GM21723 (cell line): ENCODE data around the gene FUT7.

ENCODE experiments used
- ATAC-seq: cut with Tn5 transposase; IDR thresholded peaks from one replicate; pipeline ENCODE4 v1.9.1; 2021; ENCODE audit warnings: mild to moderate bottlenecking, moderate library complexity; ENCODE audit not compliant: unreplicated experiment

Gene FUT7

DNA sequence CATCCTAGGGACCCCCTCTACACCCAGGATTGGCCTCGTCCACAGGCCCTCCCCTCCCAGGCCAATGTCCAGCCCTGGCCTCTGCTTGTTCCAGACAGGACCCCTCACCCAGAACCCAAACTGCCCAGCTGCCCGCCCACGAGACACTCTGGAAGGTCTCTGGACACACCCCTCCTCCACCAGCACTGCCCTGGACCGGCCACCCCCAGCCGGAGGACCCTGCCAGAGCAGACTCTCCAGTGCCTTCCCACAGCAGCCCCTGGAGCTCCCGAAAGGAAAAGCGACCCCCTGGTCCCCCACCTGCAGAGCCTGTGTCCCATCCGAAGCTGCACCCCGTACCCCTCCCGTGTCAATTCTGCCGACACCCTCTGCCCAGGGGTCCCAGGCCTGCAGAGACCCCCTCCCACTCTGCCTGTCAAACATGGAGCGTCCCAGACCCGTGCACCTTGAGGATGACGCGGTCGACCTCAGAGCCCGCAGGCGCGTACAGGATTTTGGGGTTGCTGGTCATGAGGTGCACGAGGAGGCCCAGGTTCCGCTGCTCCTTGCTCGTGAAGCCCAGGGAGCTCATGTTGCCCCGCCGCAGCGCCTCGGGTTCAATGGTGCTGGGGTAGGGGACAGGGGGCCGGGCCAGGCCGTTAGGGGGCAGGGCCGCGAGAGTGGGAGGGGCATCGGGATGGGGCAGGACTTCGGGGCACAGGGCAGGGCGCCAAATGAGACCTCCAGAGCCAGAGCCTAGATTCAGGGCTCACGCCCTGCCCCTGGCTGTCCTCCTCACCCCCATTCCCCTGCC lies 11.8 kb downstream of the FUT7 start:
- ATAC-seq: no peak

DNA sequence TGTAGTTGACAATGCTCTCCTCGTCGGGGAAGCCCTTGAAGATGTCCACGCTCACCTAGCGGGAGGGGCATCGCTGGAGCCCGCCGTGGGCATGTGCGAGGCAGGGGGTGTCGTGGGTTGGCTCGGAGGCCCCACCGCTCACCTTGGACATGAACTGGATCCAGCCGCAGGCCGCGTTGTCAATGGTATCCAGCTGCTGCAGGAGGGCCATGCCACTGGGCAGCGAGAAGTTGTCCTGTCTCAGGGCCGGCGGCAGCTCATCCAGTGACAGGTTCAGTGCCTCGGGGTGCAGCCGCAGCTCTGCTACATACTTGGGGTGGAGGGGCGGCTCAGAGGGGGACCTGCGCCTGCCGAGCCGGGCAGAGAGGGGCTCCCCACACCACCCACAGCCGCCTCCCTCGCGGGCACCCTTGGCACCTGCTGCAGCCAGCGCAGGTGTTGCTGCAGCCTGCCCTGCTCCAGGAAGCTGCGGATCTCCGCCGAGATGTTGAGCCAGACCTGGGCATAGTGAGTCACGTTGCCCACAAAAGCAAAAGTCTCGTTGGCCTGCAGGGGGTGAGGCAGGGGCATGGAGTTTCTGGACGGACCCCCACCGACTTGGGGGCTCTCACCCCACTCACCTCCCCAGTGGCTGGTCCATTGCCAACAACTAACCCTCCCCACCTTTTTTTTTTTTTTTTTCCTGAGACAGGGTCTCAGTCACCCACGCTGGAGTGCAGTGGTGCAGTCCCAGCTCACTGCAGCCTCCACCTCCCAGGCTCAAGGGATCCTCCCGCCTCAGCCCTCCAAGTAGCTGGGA lies 12.9 kb downstream of the FUT7 start:
- ATAC-seq: no peak

DNA sequence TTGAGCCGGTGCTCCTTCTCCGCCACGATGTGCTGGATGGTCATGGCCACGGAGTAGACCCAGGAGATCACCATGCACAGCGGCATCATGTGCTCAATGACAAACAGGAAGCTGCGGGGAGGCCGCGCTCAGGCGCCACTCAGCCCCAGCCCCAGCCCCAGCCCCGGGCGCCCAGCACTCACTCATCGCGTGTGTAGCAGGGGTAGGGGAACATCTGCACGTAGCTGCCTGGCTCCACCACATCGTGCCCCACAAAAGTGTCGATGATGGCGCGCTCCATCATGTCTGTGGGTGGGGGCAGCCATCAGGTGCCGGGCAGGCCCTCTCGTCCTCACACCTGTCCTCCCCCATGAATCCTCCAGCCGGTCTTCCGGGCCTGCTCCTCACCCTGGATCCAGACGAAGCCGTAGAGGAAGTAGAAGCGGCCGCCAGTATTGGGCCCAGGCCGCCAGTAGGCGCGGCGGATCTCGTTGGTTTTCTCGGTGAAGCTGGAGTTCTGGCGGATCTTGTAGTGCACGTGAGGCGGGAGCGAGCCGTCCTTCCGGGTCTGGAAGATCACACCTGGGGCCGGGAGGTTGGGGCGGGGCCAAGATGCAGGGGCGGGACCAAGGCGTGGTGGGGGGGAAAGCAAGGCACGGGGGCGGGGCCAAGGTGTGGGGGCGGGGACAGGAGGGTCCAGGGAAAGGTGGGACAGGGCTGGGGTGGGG lies 13.9 kb downstream of the FUT7 start:
- ATAC-seq: no peak

DNA sequence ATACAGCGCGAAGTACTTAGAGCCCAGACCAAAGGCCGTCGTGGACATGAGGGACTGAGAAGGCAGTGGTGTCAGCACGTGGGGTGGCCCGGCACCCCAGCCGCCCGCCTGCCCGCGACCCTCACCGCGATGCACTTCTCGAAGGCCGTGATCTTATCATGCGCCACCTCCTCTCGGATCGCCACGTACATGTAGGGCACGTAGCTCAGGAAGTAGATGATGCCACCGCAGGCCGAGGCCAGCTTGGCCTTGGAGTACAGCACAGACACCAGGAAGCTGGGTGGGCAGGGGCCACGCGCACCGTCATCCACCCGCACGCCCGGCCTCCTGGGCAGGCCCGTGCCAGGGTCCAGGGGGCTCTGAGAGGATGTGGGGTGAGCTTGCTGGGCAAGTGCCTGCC lies 14.8 kb downstream of the FUT7 start:
- ATAC-seq: no peak

DNA sequence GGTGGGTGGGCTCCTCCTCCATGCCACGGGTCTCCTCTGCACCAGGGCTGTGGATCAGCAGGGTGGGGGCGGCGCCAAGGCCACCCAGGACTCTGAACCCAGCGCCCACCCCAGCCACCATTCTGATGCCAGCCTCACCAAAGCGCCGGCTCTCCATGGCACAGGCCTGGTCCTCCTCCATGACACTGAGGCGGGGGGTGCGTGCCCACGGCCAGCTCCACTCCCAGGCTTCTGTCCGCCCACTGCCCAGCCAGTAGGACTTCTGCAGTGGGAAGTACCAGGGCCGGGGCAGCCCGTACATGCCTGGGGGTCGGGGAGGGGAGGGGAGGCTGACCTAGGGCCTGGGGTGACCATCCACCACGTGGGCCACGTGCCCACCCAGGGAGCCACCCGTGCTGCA lies 15.5 kb downstream of the FUT7 start:
- ATAC-seq: no peak

DNA sequence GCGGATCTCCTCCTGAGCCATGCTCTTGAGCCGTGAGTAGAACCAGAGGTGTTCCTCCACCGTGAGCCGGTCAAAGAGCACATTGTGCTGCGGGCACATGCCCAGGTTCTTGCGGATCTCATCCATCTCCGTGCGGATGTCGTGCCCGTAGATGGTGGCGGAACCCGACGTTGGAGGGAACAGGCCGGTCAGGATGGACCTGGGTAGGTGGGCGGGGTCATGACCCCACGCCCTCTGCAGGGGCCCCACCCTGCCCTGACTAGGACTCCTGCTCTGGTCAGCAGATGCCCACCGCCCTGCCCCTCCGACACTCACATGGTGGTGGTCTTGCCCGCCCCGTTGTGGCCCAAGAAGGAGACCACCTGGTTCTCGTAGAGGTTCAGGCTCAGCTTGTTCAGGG lies 15.9 kb downstream of the FUT7 start:
- ATAC-seq: no peak

DNA sequence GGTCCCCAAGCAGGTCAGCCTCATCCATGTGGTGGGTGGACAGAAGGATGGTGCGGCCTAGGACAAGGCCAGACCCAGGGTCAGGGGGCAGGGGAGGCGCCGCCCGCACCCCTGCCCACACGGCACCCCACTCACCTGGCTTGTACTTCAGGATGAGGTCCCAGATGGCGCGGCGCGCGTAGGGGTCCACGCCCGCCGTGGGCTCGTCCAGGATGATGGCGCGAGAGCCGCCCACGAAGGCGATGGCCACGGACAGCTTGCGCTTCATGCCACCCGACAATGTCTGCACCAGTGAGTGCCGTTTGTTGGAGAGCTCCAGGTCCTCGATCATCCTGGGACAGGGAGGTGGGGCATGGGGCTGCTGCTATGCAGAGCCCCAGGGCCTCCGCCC lies 16.4 kb downstream of the FUT7 start:
- ATAC-seq: no peak

DNA sequence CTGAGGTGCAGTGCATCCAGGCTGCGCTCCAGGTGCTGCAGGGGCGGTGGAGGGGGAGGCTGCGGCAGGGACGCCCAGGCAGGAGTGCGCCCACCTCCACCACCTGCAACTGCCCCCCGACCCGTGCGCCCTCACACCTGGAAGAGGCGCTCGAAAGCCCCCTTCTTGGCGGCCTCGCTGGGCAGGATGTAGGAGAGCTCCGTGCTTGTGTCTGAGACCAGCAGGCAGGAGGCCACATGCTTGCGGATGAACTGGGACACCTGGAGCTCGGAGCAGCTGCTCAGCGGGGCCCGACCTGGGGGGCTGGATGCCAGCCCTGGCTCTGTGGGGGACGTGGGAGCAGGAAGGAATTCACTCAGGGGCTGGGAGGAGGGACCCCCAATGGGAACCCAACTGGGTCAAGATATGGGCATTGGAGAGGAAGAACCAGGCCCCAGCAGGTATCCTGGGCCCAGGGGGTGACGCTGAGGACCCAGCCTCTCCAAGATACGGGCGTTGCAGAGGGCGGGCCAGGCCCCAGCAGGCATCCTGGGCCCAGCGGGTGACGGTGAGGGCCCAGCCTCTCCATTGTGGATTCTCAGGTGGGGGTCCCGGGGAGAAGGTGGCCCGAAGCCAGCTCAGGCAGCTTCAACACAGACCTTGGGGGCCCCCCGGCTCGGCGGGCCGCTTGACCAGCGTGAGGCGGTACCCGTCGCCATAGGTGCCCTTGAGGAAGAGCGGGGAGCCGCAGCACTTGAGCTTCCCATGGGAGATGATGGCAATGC lies 16.9 kb downstream of the FUT7 start:
- ATAC-seq: no peak

DNA sequence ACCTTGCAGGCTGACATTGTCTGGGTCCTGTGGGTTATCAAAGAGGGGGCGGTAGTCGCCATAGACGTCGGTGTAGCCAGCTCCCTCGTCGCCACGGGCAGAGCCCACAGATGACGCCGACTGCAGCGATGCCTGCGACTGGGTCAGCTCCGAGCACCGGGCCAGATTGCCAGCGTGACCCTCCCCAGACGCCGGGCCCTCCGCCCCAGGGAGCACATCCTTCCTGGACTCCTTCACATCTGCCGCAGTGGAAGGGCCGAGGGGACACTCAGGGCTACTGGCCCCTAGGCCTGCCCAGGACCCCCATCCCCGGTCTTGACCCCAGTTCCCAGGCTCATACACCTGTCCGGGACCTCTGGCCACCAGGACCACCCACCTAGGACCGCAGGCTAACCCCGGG lies 17.7 kb downstream of the FUT7 start:
- ATAC-seq: no peak

DNA sequence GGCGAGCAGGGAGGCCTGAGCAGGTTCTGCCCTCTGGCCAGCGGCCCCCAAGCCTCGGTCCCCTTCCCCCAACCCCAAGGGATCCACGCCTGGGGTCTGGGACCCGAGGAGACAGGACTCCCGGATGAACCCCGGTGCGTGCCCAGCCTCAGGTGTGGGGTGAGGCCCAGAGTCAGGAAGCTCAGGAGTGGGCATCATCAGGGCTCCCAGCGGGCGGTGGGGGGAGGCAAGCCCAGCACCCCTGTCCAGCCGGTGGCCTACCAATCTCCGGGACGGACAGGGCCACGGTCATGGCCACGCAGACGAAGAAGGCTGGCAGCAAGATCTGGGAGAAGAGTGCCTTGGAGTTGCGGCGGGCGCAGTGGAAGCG lies 18.3 kb downstream of the FUT7 start:
- ATAC-seq: no peak

DNA sequence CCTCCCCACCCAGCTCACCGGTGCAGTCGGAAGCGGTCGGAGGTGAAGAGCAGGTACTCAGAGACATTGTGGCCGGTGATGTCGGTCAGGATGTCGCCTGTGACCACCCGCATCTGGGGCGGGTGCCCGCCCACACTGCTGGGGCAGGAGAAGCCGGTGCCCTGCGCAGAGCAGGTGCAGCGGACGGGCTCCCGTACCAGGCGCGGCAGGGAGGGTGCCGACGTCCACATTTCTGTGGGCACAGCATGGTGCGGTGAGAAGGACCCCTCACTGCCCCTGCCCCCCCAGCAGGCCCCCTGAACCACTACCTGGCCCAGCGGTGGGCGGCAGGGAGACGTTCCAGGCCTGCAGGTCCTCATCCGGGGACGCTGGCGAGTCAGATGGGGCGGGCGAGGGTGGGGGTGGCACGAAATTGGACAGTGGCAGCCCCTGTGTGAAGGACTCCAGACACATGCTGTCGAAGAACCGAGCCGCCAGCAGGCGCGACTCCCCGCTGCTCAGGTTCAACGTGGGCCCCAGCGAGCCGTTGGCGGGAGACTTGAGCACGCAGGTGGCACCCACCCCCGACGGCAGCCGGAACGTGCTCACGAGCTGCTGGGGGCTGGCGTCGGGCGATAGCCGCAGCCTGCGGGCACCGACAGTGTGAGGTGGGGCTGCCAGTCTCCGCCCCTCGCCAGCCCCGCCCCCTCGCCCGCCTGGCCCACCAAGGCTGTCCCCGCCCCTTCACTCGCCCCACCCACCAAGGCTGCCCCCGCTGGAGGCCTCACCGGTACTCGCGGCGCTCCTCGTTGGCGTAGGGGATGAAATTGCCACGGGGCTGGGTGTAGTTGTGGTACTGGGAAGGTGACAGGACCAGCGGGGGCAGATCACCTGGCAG lies 19.0 kb downstream of the FUT7 start:
- ATAC-seq: no peak

DNA sequence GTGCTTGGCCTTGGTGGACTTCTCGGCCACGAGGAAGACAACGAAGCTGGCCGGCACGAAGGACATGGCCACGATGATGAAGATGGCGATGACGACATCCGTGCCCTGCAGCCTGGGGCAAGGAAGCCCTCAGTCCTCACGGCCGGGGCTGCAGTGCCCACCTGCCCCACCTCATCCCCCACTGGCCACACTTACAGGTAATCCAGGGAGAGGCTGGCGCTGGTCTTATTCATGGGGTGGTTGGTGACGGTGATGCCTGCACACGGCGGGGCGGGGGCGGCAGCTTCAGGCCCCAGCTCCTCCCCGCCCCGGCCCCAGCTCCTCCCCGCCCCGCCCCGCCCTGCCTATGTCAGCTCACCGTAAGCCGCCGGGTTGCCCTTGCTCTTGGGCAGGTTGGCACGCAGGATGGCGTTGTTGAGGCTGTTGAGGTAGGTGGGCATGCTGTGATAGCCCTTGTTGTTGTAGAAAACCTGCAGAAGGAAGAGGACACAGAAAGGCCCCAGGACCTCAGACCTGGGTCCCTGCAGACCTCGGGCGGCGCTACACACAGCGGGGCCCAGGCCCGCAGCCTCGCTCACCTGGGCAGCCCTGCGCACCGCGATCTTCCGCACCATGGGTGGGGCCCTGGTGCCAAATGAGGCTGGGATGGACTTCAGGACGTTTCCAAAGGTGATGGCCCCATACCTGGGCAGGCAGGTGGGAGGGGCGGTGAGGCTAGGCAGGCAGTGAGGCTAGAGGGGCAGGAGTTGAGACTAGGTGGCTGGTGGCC lies 19.8 kb downstream of the FUT7 start:
- no peak for ATAC-seq

DNA sequence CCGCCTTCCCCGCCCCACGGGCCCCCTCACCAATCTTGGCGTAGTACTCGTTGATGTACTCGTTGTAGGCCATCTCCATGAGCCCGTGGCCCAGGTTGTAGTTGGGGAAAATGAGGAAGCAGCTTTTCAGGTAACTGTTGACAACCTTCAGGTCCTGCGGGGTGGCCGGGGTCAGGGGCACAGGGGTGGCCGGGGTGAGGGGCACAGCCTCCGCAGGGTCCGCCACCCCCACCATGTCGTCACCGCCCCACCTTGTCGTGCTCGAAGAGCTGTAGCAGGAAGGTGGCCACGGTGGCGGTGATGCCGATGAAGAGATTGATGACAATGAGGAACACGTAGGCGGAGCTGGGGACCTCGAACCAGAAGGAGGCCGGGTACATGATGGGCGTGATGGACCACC lies 20.7 kb downstream of the FUT7 start:
- ATAC-seq: no peak

DNA sequence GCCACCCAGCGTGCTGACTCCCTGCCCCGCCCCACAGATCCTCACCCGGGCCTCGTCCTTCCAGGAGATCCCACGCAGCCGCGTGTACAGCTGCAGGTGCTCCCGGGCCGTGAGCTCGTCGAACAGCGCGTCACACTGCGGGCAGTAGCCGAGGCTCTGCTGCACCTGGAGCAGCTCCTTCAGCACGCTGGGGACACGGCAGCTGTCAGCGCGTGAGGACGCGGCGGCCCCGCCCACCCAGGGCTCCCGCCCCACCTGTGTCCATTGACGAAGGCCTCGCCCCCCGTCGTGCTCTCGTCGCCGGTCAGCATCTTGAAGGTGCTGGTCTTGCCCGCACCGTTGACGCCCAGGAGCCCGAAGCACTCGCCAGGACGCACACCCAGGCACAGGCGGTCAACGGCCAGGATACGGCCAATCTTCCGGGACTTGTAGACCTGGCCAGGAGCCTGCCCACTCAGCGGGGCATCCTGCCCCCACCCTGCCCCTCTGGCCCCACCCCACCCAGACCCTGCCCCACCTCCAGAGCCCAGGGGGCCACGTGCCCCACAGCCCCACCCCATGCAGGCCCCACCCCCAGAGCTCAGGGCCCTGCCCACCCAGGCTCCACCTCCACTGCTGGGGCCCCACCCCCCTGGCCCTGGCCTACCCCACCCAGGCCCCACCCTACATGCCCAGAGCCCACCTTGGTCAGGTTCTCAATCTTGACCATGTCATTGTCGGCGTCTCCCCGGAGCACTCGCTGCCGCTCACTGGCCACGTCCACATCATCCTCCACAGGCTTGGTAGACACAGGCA lies 21.8 kb downstream of the FUT7 start:
- ATAC-seq: no peak

DNA sequence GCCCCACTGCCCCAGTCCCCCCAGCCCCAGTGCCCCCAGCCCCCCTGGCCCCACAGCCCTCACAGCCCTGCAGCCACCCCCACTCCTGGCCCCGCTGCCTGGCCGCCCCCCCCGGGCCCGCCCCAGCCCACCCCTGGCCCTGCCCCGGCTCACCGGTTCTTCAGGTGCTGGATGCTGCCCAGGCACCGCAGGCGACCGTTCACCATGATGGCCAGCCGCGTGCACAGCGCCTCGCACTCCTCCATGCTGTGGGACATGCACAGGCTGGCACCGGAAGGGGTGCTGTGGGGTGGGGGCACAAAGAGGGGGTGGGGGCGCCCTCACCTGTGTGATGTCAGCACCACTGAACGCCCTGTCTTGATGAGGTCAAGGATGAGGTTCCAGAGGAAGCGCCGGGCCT lies 22.7 kb downstream of the FUT7 start:
- no peak for ATAC-seq

DNA sequence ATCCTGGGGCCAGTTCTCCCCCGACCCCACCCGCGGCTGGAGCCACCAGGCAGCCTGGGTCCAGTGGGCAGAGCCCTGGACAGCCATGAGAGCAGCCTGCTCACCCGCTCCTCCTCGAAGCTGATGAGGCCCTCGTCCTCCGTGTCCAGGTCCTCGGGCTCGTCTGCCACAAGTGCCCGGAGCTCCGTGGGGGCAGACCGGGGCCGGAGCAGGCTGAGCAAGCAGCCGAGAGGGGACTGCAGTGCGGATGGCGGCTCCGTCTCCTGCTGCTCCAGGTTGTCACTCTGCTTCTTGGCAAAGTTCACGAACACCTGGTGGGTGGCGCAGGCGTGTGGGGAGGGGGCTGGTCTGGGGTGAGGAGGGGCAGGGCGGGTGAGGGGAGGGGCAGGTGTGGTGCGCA lies 23.6 kb downstream of the FUT7 start:
- ATAC-seq: no peak

DNA sequence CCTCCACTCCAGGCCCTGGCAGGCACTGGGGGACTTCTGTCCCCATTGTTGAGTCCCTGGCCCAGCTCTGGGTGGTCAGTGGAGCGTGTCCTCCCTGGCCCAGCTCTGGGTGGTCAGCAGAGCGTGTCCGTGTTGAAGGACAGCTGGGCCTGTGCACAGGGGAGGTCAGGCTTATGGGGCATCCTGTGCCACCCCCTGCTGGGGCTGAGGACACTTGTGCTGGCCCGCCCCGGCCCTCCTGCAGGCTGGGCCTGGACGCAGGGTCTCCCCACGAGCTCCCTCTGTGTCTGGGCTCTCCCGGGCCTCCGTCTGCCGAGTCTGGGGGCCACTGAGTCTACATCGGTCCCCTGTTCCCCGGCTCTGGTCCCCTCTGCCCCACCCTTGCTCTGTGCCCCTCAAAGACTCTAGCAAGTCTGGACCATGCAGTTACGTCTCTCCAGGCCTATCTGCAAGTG lies 24.0 kb downstream of the FUT7 start:
- ATAC-seq: no peak

DNA sequence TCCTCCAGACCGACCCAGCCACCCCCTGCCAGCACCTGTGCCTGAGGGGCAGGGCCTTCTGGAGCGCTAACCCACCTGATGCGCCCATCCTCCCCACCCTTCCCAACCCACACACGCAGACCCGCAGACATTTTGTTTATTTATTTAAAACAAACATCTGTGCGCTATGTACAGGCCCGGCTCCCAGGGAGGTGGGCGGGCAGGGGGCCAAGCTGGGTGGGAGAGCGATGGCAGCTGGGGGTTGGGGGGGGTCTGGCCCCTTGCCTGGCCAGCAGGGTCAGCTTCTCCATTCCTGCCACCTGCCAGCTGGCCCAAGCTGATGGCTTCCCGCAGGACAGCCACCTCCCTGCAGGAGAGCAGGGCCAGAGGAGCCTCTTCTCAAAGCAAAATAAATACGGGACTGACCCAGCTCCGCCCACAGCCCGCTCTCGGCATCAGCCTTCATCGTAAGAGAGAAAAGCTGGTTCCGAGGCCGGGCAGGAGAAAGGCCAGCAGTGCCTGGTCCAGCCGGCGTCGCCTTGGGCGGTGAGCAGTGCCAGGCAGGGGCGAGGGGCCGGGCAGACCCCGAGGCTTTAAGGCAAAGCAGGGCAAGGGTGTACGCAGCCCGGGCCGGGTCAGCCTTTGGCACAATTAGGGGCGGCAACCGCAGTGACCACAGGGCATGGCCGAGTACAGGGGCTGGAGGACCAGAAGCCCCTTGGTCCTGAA lies 24.6 kb downstream of the FUT7 start:
- no peak for ATAC-seq
